Brain pericyte (primary cell): ENCODE measurements around the gene PHAX.
A peak's percentile ranks its signal among the peaks of the same experiment; 100 is the strongest.
"Not testable (repeated sequence)": the region's sequence is repeated elsewhere in the genome, so short reads cannot be mapped to it uniquely, and the experiment has no call there.

Experiments
- DNase-seq: peaks from one replicate; pipeline ENCODE4 v3.0.0-alpha.2; 2012; ENCODE audit warnings: low read depth, low spot score

The PHAX gene, protein sequence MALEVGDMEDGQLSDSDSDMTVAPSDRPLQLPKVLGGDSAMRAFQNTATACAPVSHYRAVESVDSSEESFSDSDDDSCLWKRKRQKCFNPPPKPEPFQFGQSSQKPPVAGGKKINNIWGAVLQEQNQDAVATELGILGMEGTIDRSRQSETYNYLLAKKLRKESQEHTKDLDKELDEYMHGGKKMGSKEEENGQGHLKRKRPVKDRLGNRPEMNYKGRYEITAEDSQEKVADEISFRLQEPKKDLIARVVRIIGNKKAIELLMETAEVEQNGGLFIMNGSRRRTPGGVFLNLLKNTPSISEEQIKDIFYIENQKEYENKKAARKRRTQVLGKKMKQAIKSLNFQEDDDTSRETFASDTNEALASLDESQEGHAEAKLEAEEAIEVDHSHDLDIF

DNA sequence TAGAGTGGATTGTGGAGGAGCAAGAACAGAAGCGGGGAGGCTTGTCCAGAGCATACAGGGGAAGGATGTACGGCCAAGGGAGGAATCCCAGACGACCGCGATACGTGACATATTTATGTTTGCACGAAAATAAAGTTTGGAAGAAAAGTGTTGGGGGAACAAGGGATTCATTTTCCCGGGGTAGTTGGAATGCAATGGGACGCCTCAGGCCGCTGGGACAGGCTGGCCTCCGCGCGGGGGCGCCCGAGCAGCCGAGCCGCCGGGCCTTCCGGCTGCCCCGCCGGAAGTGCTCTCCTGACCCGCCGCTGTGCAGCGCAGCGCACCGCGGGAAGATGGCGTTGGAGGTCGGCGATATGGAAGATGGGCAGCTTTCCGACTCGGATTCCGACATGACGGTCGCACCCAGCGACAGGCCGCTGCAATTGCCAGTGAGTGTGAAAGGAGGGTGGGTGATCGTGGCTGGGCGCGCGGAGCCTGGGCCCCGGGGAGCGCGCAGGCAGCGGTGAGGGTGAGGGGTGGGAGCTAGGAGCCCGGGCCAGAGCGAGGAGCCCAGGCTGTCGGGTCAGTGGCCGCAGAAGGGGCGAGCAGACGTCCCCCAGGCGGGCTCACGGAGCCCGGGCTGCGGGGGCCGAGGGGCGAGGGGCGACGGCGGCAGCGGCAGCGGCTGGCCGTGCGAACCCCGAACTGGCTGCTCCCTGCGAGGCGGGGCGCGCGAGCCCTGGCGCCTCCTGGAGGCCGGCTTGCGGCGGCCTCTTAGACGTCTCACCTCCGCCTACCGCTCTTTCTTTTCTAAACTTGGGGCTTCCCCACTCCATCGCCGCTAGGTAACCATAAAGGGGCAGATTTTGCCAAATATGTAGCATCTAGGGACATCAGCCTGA, at the start of gene PHAX:
Gene PHAX, plus strand, starts transcription at position 317 of the 881 bp plus-strand sequence. Its CDS starts 16 bp downstream, at position 333.
- no peak for DNase-seq

DNA sequence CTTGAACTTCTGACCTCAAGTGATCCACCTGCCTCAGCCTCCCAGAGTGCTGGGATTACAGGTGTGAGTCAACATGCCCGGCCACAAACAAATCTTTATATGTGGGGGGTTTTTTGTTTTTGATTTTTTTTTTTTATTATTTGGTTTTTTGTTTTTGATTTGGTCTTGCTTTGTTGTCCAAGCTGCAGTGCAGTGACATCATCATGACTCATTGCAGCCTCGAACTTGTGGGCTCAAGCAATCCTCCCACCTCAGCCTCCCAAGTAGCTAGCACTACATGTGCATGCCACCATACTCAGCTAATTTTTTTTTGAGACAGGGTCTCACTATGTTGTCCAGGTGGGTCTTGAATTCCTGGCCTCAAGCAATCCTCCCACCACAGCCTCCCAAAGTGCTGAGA, 48.1 kb upstream of the PHAX start:
- no peak for DNase-seq

DNA sequence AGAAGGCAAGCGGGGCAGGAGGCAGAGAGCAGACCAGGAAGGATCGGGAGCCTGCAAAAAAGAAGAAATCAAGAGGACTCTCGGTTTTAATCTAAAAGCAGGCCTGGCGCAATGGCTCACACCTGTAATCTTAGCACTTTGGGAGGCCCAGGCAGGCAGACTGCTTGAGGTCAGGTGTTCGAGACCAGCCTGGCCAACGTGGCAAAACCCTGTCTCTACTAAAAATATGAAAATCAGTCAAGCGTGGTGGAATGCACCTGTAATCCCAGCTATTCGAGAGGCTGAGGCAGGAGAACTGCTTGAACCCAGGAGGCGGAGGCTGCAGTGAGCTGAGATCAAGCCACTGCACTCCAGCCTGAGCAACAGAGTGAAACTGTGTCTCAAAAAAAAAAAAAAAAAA, 45.6 kb upstream of the PHAX start:
- not testable (repeated sequence) for DNase-seq

DNA sequence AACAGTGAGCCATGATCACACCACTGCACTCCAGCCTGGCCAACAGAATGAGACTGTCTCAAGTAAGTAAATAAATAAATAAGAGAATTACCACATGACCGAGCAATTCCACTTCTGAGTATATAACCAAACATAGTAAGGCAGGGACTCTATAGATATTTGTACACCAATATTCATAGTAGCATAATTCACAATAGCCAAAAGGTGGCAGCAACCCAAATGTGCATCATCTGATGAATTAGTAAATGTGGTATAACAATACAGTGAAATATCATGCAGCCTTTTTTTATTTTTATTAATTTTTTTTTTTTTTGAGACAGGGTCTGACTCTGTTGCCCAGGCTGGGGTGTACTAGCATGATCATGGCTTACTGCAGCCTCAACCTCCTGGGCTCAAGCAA, 38.8 kb upstream of the PHAX start:
- DNase-seq, result no peak

DNA sequence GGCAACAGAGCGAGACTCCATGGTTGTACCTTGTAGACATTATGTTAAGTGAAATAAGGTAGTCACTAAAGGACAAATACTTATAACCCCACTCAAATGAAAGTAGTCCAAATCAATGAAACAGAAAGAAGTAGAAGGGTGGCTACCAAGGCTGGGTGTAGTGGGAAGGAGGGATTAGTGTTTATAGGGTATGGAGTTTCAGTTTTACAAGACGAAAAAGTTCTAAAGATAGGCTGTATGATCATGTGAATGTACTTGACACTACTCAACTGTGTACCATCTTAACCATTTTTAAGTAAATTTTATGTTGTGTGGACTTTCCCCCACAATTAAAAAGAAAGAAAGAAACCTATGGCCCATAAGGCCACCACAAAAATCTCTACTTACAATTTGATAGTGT, 37.9 kb upstream of the PHAX start:
- no peak for DNase-seq

DNA sequence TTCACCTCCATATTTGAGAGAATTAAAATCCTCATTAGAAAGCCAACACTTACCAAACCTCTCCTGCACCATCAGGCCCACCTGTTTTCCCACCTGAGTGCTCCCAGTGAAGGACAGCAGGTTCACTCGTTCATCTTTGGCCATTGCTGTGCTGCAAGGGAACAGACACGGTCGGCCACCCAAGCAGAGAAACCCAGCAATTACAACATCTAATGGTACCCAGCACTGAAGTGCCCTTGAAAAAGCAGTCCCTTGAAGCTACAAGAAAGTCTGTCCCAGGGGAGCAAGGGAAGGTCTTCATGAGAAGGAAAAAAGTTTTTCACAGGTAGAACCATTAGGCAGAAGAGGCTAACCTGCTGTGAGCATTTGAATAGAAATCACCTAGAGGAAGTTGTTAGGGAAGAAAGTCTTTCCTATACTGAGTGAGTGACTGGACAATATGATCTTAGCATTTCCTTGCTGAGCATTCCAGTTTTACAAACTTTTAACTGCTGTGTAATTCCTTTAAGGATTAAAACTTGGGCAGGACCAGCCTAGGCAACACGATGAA, 32.5 kb upstream of the PHAX start:
- no peak for DNase-seq

DNA sequence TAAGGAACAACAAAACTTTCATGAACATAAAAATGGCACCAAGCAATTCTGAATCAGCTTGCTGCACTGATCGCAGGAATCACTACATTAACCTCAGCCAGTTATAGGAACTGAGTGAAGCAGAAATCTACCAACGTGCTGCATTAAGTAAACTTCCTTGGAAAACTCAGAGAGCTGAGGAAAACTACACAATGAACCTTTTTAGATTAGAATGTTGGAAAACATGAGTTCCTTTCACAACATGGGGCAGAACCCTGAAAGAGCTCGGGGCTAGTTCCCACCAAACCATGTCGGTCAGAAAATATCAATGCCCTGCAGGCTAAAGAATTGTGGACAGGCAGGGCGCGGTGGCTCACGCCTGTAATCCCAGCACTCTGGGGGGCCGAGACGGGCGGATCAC, 25.1 kb upstream of the PHAX start:
- DNase-seq, result no peak

DNA sequence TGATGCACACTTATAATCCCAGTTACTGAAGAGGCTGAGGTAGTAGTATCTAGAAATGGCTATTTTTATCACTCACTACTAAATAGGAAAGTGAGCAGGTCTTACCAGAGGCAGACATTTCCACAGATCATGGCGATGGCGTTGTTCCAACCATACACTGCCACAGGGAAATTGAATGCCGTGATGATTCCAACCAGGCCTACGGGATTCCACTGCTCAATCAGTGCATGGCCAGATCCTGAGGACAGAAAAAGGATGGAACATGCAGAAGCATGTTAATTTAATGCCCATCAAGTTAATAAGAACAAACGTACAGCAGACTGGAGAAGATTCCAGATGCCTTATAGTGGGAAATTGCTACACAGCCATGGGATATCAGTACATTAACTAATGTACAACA, 23.8 kb upstream of the PHAX start:
- DNase-seq, result no peak

DNA sequence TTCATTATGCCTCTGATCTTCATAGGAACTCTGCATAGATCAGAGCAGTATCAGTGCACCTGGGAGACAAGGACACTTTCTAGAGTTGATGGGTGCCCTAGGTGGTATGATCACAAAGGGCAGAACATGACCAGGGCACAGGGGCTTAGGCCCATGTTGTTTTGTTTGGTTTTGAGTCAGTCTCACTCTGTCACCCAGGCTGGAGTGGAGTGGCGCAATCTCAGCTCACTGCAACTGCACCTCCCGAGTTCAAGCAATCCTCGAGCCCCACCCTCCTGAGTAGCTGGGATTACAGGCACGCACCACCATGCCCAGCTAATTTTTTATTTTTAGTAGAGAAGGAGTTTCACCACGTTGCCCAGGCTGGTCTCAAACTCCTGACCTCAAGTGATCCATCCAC, 23.3 kb upstream of the PHAX start:
- no peak for DNase-seq

DNA sequence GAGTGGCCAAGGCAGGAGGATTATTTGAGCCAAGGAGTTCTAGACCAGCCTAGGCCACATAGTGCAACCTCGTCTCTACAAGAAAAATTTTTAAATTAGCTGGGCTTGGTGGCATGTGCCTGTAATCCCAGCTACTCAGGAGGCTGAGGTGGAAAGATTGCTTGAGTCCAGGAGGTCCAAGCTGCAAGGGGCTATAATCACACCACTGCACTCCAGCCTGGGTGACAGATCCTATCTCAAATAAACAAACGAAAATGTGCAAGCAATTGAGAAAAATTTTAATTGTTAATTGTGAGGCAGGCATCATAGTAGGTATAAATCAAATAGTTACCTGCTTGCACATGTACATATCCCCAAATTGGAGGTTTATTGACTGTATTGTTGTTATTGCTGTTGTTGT, 21.0 kb upstream of the PHAX start:
- DNase-seq, result no peak

DNA sequence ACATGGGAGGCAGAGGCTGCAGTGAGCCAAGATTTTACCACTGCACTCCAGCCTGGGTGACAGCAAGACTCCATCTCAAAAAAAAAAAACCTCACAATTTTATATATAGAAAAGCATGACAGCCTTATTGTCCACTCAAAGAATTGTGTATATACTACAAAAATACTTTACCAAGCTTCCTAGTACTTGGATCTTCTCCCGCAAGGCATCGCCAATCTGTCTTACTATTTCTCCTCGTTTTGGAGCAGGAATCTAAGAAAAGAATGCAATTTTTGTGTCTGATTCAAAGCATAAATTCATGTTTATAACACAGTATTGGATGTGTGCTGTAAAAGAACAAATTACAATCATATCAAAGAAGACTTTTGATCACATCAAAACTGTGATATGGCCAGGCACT, 17.0 kb upstream of the PHAX start:
- DNase-seq, result no peak

DNA sequence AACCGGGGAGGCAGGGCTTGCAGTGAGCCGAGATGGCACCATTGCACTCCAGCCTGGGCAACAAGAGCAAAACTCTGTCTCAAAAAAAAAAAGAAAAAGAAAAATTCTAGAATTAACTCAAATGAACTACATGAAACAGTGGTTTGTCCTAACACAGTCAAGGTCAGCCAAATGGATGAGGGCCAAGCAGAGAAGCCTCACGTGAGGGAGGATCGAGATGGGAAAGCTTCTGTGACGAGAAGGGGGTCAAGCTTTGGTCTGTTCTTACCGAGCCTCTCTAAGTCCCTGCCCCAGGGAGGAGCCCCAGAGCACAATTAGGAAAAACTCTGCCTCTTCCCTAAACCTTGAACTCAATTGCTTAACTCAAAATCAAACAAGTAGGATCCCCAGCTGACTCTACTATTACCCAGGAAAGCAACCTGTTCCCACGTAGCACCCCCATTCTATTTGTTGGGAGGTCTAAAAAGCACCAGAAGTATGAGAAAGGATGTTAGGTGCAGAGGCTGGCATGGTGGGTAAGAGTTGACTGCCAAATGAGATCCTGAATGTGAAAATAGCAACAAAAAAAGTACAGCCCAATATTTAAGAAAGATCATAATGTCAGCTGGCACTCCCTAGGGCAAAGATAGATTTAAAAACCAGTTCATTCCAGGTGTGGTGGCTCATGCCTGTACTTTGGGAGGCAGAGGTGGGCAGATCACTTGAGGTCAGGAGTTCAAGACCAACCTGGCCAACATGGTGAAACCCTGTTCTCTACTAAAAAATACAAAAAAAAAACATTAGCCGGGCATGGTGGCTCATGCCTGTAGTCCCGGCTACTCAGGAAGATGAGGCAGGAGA, 13.0 kb upstream of the PHAX start:
- DNase-seq, result no peak

DNA sequence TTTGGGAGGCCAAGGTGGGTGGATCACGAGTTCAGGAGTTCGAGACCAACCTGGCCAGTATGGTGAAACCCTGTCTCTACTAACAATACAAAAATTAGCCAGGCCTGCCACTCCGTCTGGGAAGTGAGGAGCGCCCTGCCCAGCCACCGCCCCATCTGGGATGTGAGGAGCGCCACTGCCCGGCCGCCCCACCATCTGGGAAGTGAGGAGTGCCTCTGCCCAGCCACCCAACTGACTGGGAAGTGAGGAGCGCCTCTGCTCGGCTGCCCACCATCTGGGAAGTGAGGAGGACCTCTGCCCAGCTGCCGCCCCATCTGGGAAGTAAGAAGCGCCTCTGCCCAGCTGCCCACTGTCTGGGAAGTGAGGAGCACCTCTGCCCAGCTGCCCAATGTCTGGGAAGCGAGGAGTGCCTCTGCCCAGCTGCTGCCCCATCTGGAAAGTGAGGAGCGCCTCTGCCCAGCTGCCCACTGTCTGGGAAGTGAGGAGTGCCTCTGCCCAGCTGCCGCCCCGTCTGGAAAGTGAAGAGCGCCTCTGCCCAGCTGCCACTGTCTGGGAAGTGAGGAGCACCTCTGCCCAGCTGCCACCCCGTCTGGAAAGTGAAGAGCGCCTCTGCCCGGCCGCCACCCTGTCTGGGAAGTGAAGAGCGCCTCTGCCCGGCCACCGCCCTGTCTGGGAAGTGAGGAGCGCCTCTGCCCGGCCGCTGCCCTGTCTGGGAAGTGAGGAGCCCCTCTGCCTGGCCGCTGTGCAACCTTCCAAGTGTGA, 11.0 kb upstream of the PHAX start:
- no peak for DNase-seq

DNA sequence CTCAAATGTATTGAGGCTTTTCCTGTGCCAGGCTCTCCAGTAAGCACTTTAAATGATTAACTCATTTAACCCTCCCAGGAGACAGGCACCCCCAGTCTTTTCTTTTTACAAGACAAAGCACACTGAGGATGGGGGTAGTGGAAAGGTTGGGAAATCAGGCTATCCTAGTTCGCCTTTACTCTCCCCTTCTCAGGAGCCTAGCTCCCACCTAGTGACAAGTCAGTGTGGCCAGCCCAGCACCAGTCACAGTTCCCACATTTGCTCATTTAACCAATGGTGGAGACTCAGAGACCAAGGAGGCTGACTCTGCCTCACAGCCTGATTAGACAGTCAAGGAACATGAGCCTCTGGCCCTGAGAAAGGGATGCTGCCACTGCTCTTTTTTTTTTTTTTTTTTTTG, 9.2 kb upstream of the PHAX start:
- DNase-seq, result no peak

DNA sequence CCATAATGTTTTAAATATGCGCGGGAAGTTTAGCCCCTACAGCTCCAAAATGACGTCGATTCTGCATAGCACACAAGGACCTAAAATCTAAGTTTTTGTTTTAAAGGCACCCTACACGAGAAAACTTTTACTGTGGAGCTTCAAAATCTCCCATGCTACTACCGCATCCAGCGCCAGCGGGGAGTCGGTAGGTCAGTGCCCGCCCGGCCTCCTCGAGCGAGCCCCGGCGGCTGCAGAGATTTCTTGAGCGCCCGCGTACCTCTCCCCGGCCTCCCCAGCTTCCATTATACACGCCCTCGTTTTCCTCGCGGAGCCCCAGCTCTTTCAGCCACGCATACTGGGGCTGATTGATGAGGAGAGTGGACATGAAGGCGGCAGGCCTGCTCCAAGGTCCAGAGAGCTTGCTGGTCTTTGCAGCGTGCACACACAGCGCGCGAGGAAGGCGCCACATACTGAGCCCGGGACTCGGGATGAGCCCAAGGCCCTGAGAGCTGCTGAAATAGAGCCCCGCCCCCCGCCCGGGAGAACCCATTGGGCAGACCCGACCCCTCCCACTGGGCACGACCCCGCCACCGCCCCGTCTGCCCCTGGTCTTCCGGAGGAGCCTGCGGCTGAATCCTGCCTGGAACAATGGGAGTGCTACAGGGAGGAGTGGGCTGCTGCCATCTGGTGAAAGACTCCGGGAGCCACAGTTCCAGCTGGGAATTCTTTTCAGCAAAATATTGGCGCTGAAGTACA, 5.8 kb upstream of the PHAX start, which contains the start of gene ALDH7A1:
Gene ALDH7A1, minus strand, starts transcription at position 472 of the 738 bp plus-strand sequence. Its CDS starts 21 bp downstream, at position 451.
- DNase-seq, result peak; percentile 74

DNA sequence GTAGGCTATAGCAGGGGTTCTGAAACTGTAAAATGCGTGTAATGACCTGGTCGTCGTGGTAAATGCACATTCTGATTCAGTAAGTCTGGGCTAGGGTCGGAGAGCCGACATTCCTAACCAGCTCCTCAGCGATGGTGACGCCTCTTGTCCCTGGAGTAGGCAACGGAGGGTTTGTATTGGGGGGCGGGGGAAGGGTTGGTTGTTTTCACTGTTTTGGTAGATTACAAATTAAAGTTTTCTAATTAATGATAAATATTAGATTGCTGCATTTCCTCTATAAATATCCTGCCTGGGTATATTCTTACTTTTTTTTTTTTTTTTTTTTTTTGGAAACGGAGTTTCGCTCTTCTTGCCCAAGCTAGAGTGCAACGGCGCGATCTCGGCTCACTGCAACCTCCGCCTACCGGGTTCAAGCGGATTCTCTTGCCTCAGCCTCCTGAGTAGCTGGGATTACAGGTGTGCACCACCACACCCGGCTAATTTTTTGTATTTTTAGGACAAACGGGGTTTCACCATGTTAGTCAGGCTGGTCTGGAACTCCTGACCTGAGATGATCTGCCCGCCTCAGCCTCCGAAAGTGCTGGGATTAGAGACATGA, 5.2 kb upstream of the PHAX start:
- no peak for DNase-seq

DNA sequence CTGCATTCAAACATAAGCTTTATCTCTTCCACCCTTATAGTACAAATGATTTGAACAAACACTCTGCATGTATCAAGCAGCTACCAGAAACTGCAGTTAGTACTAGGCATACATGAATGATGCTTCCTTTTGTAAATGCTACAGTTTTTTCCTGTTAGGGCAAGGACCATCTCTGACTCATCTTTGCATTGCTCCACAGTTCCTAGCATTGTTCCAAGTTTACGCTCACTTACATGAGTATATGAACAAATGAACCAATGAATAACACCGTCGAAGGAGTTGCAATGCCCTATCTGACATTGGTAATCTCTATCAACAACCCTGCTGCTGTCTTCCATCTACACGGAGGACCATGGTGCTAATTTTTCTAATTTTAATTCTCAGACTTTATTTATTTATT, 3.6 kb upstream of the PHAX start:
- no peak for DNase-seq

DNA sequence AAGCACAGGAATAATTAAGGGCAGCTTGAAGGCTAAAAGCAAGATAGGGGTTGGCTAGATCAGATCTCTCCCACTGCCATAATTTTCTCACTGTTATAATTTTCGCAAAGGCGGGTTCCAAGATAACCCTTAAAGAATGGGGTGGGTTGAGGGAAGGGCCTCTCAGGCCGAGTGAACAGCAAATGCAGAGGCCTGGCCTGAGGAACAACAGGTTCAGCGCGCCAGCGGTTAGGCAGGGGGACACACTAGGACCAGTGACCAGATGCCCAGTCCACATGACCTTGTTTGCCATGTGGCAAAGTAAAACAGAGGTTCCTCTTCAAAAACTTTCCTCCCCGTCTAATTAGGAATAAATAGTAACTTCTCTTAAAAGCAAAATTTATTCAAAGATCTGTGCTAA, 1.2 kb upstream of the PHAX start:
- no peak for DNase-seq

DNA sequence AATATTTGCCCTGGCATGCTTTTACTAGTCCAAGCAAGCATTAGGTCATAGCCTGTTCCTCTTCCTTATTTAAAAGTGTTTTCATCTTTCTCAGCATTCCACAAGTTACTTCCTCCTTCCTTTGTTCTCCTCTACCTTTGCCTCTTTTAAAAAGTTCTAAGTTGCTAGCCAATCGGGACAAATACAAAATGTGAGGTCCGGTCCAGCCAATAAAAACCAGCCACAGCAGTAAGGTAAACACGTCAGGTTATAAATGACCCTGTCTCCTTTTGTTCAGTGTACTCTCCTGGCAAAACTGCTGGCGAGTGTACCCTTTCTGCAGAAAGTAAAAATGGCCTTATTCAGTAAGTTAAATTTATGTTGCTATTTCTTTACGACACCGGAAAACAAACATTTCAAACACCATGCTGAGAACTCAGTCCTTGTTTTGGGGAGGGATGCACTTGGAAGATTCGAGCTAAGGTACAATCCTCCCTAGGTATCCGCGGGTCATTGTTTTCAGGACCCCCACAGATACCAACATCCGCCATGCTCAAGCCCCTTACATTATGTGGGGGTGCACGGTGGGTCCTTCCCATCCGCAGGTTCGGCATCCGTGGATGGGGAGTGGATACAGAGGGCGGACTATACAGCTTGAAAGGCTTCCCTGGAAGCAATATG, 646 bp upstream of the PHAX start:
- DNase-seq, result not testable (repeated sequence)
